HPDE6-E6E7 (cell line): ENCODE measurements around the gene BLVRB.

ENCODE experiments used
- DNase-seq: peaks from one replicate; pipeline ENCODE4 v3.0.0; 2011; ENCODE audit warnings: missing footprints; ENCODE audit errors: extremely low spot score

The BLVRB gene

GRCh38 chr19:40403262-40403984 is 62.1 kb downstream of the BLVRB start:
- DNase-seq: peak; percentile 86

GRCh38 chr19:40400559-40400958 is 65.0 kb downstream of the BLVRB start:
- DNase-seq: no peak

- no peak for DNase-seq
These were observed 67.0 kb downstream of the BLVRB start for GRCh38 chr19:40398417-40399131.
